Measurements from ENCODE around the gene FAAP20.

FAAP20 gene

DNA sequence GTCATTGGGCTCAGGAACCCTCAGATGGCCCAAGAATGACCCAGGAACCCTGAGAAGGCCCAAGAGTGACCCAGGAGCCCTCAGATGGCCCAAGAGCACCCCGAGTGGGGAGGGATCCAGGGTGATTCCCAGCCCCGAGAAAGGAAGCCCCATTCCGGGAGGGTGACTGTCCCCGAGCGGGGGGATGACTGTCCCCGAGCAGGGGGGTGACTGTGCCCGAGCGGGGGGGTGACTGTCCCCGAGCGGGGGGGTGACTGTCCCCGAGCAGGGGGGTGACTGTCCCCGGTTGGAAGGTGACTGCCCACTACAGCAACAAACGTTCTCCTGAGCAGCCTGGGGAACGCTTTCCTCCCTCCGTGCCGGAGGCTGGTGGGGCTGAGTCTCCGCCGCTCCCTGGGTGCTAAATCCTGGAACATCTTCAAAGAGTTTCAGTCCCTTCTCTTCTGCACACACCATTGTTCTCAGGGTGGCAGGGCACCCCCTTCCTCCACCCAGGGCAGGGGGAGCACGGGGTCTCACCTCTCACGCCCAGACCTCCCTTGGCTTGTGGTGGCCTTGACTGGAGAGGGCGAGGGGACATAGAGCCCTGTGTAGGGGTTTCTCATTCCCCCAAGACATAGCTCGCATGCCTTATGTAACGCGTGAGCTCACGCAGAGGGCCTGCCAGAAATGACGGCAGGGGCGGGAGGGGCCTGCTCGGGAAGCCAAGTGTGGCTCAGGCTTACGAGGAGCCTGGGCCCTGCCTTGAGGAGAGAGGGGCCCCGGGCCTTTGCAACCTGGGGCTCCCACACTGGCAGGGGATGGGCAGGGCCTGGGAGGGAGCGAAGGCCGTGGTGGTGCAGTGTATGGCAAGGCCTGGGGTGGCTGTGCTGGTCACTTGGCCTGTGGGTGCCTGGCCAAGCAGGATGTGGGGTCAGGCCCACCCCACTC is 19.3 kb upstream of the FAAP20 start:
- H3K9me3 ChIP-seq (ENCODE audit: insufficient read depth, low read length, severe bottlenecking): no peaks in the 10 kb centered on the region
- H3K36me3 ChIP-seq (ENCODE audit: insufficient read depth, low read length): no peaks in the 10 kb centered on the region
- H2AFZ ChIP-seq (ENCODE audit: low read depth, low read length): no peak overlapping the region
- no peak overlapping the region for H3K9ac ChIP-seq (ENCODE audit: low read depth, low read length)
- H3K79me2 ChIP-seq (ENCODE audit: insufficient read depth, low read length): no peaks in the 10 kb centered on the region
- TF ChIP-seq EZH2 (IDR thresholded peaks at IDR 0.05; ENCODE audit: borderline replicate concordance, low read depth, low read length, severe bottlenecking) (no peak), CTCF (IDR thresholded peaks at IDR 0.05; ENCODE audit: borderline replicate concordance, extremely low read depth, low read length, poor library complexity, severe bottlenecking) (no peak)
- peaks cover 11% of the 10 kb centered on the region for H4K20me1 ChIP-seq (ENCODE audit: insufficient read depth, low read length)
- no peaks in the 10 kb centered on the region for H3K27me3 ChIP-seq (ENCODE audit: insufficient read depth, low read length, poor library complexity)
- H3K4me1 ChIP-seq (ENCODE audit: insufficient read depth, low read length): no peaks in the 10 kb centered on the region
- ATAC-seq (ENCODE audit: insufficient read depth, low read depth) (no peak), DNase-seq (no peak)
- H3K27ac ChIP-seq (ENCODE audit: low read length): no peak overlapping the region
- no peak overlapping the region for H3K4me2 ChIP-seq (ENCODE audit: insufficient read depth, low read length)
- no peak overlapping the region for H3K4me3 ChIP-seq (ENCODE audit: low read depth in 1 of 2, low read length in 2 of 2)

GRCh38 chr1:2212532-2213491 is 18.2 kb upstream of the FAAP20 start:
- Histone ChIP-seq H3K27ac (ENCODE audit: low read length) (no peak overlapping the region), H3K4me3 (ENCODE audit: low read depth in 1 of 2, low read length in 2 of 2) (no peak overlapping the region), H3K4me1 (ENCODE audit: insufficient read depth, low read length) (no peaks in the 10 kb centered on the region), H3K79me2 (ENCODE audit: insufficient read depth, low read length) (no peaks in the 10 kb centered on the region), H3K4me2 (ENCODE audit: insufficient read depth, low read length) (no peak overlapping the region), H2AFZ (ENCODE audit: low read depth, low read length) (no peak overlapping the region), H3K36me3 (ENCODE audit: insufficient read depth, low read length) (no peaks in the 10 kb centered on the region), H4K20me1 (ENCODE audit: insufficient read depth, low read length) (peaks cover 11% of the 10 kb centered on the region), H3K27me3 (ENCODE audit: insufficient read depth, low read length, poor library complexity) (no peaks in the 10 kb centered on the region), H3K9me3 (ENCODE audit: insufficient read depth, low read length, severe bottlenecking) (no peaks in the 10 kb centered on the region), H3K9ac (ENCODE audit: low read depth, low read length) (no peak overlapping the region)
- ATAC-seq (ENCODE audit: insufficient read depth, low read depth): peak; percentile 43
- DNase-seq: peak; percentile 50
- no peak for TF ChIP-seq EZH2 (IDR thresholded peaks at IDR 0.05; ENCODE audit: borderline replicate concordance, low read depth, low read length, severe bottlenecking)

- H3K79me2 ChIP-seq (ENCODE audit: insufficient read depth, low read length): no peaks in the 10 kb centered on the region
- TF ChIP-seq EZH2 (IDR thresholded peaks at IDR 0.05; ENCODE audit: borderline replicate concordance, low read depth, low read length, severe bottlenecking) (no peak), CTCF (IDR thresholded peaks at IDR 0.05; ENCODE audit: borderline replicate concordance, extremely low read depth, low read length, poor library complexity, severe bottlenecking) (no peak)
- no peaks in the 10 kb centered on the region for H3K4me1 ChIP-seq (ENCODE audit: insufficient read depth, low read length)
- no peak overlapping the region for H3K4me2 ChIP-seq (ENCODE audit: insufficient read depth, low read length)
- H2AFZ ChIP-seq (ENCODE audit: low read depth, low read length): no peak overlapping the region
- H4K20me1 ChIP-seq (ENCODE audit: insufficient read depth, low read length): peaks cover 11% of the 10 kb centered on the region
- no peaks in the 10 kb centered on the region for H3K9me3 ChIP-seq (ENCODE audit: insufficient read depth, low read length, severe bottlenecking)
- ATAC-seq (ENCODE audit: insufficient read depth, low read depth) (no peak), DNase-seq (no peak)
- no peak overlapping the region for H3K27ac ChIP-seq (ENCODE audit: low read length)
- no peaks in the 10 kb centered on the region for H3K27me3 ChIP-seq (ENCODE audit: insufficient read depth, low read length, poor library complexity)
- H3K9ac ChIP-seq (ENCODE audit: low read depth, low read length): no peak overlapping the region
- H3K4me3 ChIP-seq (ENCODE audit: low read depth in 1 of 2, low read length in 2 of 2): no peak overlapping the region
- no peaks in the 10 kb centered on the region for H3K36me3 ChIP-seq (ENCODE audit: insufficient read depth, low read length)
These were observed 17.6 kb upstream of the FAAP20 start for GRCh38 chr1:2212274-2212531.

GRCh38 chr1:2210786-2211185 is 16.2 kb upstream of the FAAP20 start:
- Histone ChIP-seq H3K9ac (ENCODE audit: low read depth, low read length) (no peak overlapping the region), H3K27me3 (ENCODE audit: insufficient read depth, low read length, poor library complexity) (no peaks in the 10 kb centered on the region), H3K36me3 (ENCODE audit: insufficient read depth, low read length) (no peaks in the 10 kb centered on the region), H3K4me1 (ENCODE audit: insufficient read depth, low read length) (no peaks in the 10 kb centered on the region), H3K4me3 (ENCODE audit: low read depth in 1 of 2, low read length in 2 of 2) (no peak overlapping the region), H4K20me1 (ENCODE audit: insufficient read depth, low read length) (peaks cover 1% of the 10 kb centered on the region), H3K4me2 (ENCODE audit: insufficient read depth, low read length) (no peak overlapping the region), H3K9me3 (ENCODE audit: insufficient read depth, low read length, severe bottlenecking) (no peaks in the 10 kb centered on the region), H2AFZ (ENCODE audit: low read depth, low read length) (no peak overlapping the region), H3K79me2 (ENCODE audit: insufficient read depth, low read length) (no peaks in the 10 kb centered on the region), H3K27ac (ENCODE audit: low read length) (no peak overlapping the region)
- ATAC-seq (ENCODE audit: insufficient read depth, low read depth) (no peak), DNase-seq (no peak)
- TF ChIP-seq CTCF (IDR thresholded peaks at IDR 0.05; ENCODE audit: borderline replicate concordance, extremely low read depth, low read length, poor library complexity, severe bottlenecking) (no peak), EZH2 (IDR thresholded peaks at IDR 0.05; ENCODE audit: borderline replicate concordance, low read depth, low read length, severe bottlenecking) (no peak)

Data from DND-41 (cell line).